Measurements from ENCODE around the gene POLR3C.
"Not testable (repeated sequence)": the region's sequence is repeated elsewhere in the genome, so short reads cannot be mapped to it uniquely, and the experiment has no call there.

The POLR3C gene

DNA sequence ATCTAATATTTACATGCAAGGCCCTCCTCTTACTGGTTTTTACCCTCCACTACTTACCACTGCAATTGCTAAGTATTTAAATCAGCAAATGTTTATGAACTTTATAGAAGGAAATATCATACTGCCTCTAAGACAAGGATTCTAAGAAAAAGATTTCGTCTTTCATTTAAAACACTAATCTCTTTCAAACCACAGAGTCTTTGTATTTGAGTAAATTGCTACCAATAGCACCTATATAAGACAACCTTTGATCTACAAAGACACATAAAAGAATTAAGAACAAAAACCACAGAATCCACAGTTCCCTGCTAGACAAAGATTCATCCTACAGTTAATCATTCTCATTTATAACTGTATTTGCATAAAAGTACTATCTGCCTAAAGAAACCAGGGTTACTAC, 37.7 kb upstream of the POLR3C start:
- TF ChIP-seq, protein P1, sequence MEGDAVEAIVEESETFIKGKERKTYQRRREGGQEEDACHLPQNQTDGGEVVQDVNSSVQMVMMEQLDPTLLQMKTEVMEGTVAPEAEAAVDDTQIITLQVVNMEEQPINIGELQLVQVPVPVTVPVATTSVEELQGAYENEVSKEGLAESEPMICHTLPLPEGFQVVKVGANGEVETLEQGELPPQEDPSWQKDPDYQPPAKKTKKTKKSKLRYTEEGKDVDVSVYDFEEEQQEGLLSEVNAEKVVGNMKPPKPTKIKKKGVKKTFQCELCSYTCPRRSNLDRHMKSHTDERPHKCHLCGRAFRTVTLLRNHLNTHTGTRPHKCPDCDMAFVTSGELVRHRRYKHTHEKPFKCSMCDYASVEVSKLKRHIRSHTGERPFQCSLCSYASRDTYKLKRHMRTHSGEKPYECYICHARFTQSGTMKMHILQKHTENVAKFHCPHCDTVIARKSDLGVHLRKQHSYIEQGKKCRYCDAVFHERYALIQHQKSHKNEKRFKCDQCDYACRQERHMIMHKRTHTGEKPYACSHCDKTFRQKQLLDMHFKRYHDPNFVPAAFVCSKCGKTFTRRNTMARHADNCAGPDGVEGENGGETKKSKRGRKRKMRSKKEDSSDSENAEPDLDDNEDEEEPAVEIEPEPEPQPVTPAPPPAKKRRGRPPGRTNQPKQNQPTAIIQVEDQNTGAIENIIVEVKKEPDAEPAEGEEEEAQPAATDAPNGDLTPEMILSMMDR (conservative IDR thresholded peaks at IDR 0.05; ENCODE audit: low read depth, low read length), result no peak
- H3K4me3 ChIP-seq (ENCODE audit: low read length), result no peak overlapping the region
- DNase-seq (ENCODE audit: low read depth), result no peak

- no peak for DNase-seq (ENCODE audit: low read depth)
- TF ChIP-seq, protein P1 (conservative IDR thresholded peaks at IDR 0.05; ENCODE audit: low read depth, low read length), result no peak
- H3K4me3 ChIP-seq (ENCODE audit: low read length), result no peak overlapping the region
Observed at GRCh38 chr1:145788580-145788979, 35.4 kb upstream of the POLR3C start.

- H3K4me3 ChIP-seq (ENCODE audit: low read length); DNase-seq (ENCODE audit: low read depth): not testable (repeated sequence)
Observed at GRCh38 chr1:145791860-145792259, 32.1 kb upstream of the POLR3C start.

DNA sequence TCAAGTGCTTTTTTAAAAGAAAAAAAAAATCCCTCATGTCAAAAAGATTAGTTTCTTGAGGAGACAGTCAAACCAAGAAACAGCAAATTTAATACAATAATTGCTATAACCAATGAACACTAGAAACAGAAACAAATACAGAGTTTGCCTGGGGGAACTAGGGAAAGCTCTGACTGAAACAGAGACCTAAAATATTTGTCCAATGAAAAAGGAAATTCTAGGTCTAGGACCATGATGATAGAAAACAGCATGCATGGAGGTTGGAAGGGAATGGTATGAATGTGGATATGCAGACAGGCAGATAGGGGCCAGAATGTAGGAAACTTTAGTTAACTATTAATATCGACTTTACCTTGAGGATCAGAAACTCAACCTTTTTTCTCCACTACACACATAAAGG, 31.5 kb upstream of the POLR3C start:
- TF ChIP-seq, protein P1 (conservative IDR thresholded peaks at IDR 0.05; ENCODE audit: low read depth, low read length), result no peak
- DNase-seq (ENCODE audit: low read depth), result no peak
- H3K4me3 ChIP-seq (ENCODE audit: low read length), result no peak overlapping the region

DNA sequence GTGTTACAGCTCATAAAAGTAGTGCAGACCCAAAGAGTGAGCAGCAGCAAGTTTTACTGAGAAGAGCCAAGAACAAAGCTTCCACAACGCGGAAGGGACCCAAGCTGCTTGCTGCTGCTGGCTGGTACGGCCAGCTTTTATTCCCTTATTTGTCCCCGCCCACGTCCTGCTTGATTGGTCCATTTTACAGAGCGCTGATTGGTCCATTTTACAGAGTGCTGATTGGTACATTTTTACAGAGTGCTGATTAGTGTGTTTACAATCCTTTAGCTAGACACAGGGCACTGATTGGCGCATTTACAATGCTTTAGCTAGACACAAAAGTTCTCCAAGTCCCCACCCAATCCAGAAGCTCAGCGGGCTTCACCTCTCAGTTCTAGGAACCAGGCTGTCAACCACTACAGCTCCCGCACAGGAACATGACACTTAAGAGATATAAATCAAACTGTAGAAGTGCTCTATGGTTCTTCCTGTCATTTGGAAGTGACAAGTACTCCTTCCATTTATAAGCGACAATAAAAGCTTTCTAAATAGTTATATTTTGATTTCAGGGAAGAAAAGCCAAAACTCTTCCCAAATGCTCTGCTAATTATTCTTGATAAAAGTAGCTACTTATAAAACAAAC, 28.6 kb upstream of the POLR3C start:
- TF ChIP-seq, protein P1 (conservative IDR thresholded peaks at IDR 0.05; ENCODE audit: low read depth, low read length), result no peak
- DNase-seq (ENCODE audit: low read depth), result no peak
- H3K4me3 ChIP-seq (ENCODE audit: low read length), result no peak overlapping the region

DNA sequence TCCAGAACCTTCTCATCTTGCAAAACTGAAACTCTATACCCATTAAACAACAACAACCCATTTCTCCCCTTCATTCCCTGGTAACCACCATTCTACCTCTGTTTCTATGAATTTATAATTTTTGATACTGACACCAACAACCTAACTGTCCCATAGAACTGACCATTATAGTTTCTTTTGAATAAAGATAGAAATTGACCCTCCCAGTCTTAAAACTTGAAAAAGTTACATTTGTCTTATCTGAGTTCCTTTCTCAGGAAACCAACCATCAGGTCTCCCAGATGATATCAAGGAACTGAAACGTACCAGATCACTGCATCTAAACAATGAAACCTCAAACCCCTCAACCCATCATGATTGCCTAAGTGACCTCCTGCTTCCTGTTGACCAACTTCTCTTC, 27.2 kb upstream of the POLR3C start:
- no peak for DNase-seq (ENCODE audit: low read depth)
- TF ChIP-seq, protein P1 (conservative IDR thresholded peaks at IDR 0.05; ENCODE audit: low read depth, low read length), result no peak
- H3K4me3 ChIP-seq (ENCODE audit: low read length), result no peak overlapping the region

- TF ChIP-seq, protein P1 (conservative IDR thresholded peaks at IDR 0.05; ENCODE audit: low read depth, low read length), result no peak
- no peak overlapping the region for H3K4me3 ChIP-seq (ENCODE audit: low read length)
- no peak for DNase-seq (ENCODE audit: low read depth)
Observed at GRCh38 chr1:145799806-145800205, 24.2 kb upstream of the POLR3C start.
